HEK293 (cell line): ENCODE data around the gene PYY.
"Not testable (repeated sequence)": the region's sequence is repeated elsewhere in the genome, so short reads cannot be mapped to it uniquely, and the experiment has no call there.

Experiments
- HOXA7 ChIP-seq: sonication (generic); formaldehyde crosslinking; IDR thresholded peaks from 2 replicates; pipeline ENCODE4 v1.8.1; 2022; ENCODE audit warnings: missing genetic modification reagents, borderline replicate concordance
- ZNF223 ChIP-seq: fragments of 450-650 bp; formaldehyde crosslinking; IDR thresholded peaks from 2 replicates; pipeline ENCODE4 v1.5.1; 2016; ENCODE audit warnings: missing biosample characterization, missing genetic modification characterization
- ZNF513 ChIP-seq: fragments of 450-650 bp; IDR thresholded peaks from 2 replicates; pipeline ENCODE4 v1.5.1; 2018; ENCODE audit warnings: missing biosample characterization, missing genetic modification characterization
- ZNF610 ChIP-seq: fragments of 450-650 bp; formaldehyde crosslinking; IDR thresholded peaks from 2 replicates; pipeline ENCODE4 v1.5.1; 2016; ENCODE audit warnings: missing biosample characterization, missing genetic modification characterization, borderline replicate concordance
- ZNF792 ChIP-seq: fragments of 450-650 bp; formaldehyde crosslinking; IDR thresholded peaks from 2 replicates; pipeline ENCODE4 v1.5.1; 2016; ENCODE audit warnings: missing biosample characterization, missing genetic modification characterization
- TF ChIP-seq, protein P1 (sequence below): fragments of 450-650 bp; formaldehyde crosslinking; IDR thresholded peaks from 2 replicates; pipeline ENCODE4 v1.5.1; 2016; ENCODE audit warnings: missing biosample characterization, missing genetic modification characterization

- TF ChIP-seq, protein P1, sequence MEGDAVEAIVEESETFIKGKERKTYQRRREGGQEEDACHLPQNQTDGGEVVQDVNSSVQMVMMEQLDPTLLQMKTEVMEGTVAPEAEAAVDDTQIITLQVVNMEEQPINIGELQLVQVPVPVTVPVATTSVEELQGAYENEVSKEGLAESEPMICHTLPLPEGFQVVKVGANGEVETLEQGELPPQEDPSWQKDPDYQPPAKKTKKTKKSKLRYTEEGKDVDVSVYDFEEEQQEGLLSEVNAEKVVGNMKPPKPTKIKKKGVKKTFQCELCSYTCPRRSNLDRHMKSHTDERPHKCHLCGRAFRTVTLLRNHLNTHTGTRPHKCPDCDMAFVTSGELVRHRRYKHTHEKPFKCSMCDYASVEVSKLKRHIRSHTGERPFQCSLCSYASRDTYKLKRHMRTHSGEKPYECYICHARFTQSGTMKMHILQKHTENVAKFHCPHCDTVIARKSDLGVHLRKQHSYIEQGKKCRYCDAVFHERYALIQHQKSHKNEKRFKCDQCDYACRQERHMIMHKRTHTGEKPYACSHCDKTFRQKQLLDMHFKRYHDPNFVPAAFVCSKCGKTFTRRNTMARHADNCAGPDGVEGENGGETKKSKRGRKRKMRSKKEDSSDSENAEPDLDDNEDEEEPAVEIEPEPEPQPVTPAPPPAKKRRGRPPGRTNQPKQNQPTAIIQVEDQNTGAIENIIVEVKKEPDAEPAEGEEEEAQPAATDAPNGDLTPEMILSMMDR (tag by site-specific recombination): not testable (repeated sequence)
- not testable (repeated sequence) for TF ChIP-seq ZNF610 (tag by site-specific recombination); ZNF223 (tag by site-specific recombination); HOXA7 (CRISPR knock-in tag); ZNF513 (tag by site-specific recombination); ZNF792 (tag by site-specific recombination)
These were observed 18.9 kb upstream of the PYY start for GRCh38 chr17:43972444-43973212.
